Central memory CD4-positive, alpha-beta T cell (primary cell): Measurements from ENCODE around the gene ORAI1.
A peak's percentile ranks its signal among the peaks of the same experiment; 100 is the strongest.
"Not testable (repeated sequence)": the region's sequence is repeated elsewhere in the genome, so short reads cannot be mapped to it uniquely, and the experiment has no call there.

Experiments used
- DNase-seq: peaks from one replicate; pipeline ENCODE4 v3.0.0; 2022

Gene ORAI1

GRCh38 chr12:121649819-121650353 is 23.6 kb downstream of the ORAI1 start:
- peak; percentile 48 for DNase-seq

GRCh38 chr12:121651320-121651719 is 25.0 kb downstream of the ORAI1 start:
- no peak for DNase-seq

- DNase-seq, result no peak
These were observed 26.6 kb downstream of the ORAI1 start for GRCh38 chr12:121652767-121653497.

- DNase-seq, result no peak
These were observed 27.7 kb downstream of the ORAI1 start for GRCh38 chr12:121653999-121654398.

GRCh38 chr12:121656122-121656521 is 29.8 kb downstream of the ORAI1 start:
- no peak for DNase-seq

GRCh38 chr12:121657305-121658008 is 31.1 kb downstream of the ORAI1 start:
- DNase-seq, result no peak

- not testable (repeated sequence) for DNase-seq
These were observed 35.2 kb downstream of the ORAI1 start for GRCh38 chr12:121661353-121662105.

- no peak for DNase-seq
These were observed 37.2 kb downstream of the ORAI1 start for GRCh38 chr12:121663610-121663929.

GRCh38 chr12:121666829-121667228 is 40.5 kb downstream of the ORAI1 start:
- not testable (repeated sequence) for DNase-seq

- DNase-seq, result peak; percentile 37
These were observed 42.6 kb downstream of the ORAI1 start for GRCh38 chr12:121668750-121669520.

- no peak for DNase-seq
These were observed 43.2 kb downstream of the ORAI1 start, which contains the start of gene MORN3 for GRCh38 chr12:121669521-121669900. TSS of gene MORN3 (minus strand) at chr12:121669654. CDS start at chr12:121669483, 171 bp downstream.

- no peak for DNase-seq
These were observed 46.7 kb downstream of the ORAI1 start for GRCh38 chr12:121673013-121673511.

GRCh38 chr12:121676190-121676589 is 49.9 kb downstream of the ORAI1 start:
- DNase-seq, result no peak

- no peak for DNase-seq
These were observed 52.0 kb downstream of the ORAI1 start for GRCh38 chr12:121678305-121678704.

GRCh38 chr12:121678716-121679300 is 52.5 kb downstream of the ORAI1 start:
- DNase-seq, result no peak

GRCh38 chr12:121679661-121680197 is 53.4 kb downstream of the ORAI1 start:
- not testable (repeated sequence) for DNase-seq

GRCh38 chr12:121688966-121689365 is 62.6 kb downstream of the ORAI1 start:
- no peak for DNase-seq

- DNase-seq, result no peak
These were observed 63.1 kb downstream of the ORAI1 start for GRCh38 chr12:121689430-121689829.
